Erythroblast (primary cell): ENCODE data around the gene ABCC9.

Experiments
- GATA1 ChIP-seq: IDR thresholded peaks from 2 replicates; pipeline ENCODE4 v1.6.1; 2011; ENCODE audit warnings: low read depth, mild to moderate bottlenecking, control low read depth, low read length, moderate library complexity
- POLR2A ChIP-seq: IDR thresholded peaks from 2 replicates; pipeline ENCODE4 v1.6.1; 2011; ENCODE audit warnings: mild to moderate bottlenecking, low read length

DNA sequence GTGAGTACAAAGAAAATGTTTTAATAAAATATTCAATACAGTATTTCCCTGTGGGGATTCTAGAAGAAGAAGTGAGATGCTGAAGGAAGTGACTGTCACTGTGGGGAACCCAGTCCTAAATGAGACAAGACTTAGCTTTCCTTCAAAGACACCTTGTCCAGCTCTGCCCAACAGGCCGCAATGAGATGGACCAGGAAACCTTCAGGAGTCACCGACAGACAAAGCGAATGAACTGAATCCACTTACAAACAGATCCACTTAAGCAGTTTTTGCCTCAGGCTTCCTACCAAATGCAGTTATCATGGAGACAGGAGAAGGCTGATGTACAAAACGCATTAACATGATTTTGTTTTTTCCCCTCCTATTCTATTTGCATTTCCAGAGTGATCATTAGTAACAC is 176.3 kb downstream of the ABCC9 start:
- TF ChIP-seq POLR2A = no peak
- no peak for TF ChIP-seq GATA1
